ENCODE results near the gene SPP2.

SPP2 gene

GRCh38 chr2:234092344-234092743, 41.8 kb downstream of the SPP2 start:
- DNase-seq (ENCODE audit: low read depth) = no peak

- no peak for DNase-seq (ENCODE audit: low read depth)
Measured at GRCh38 chr2:234095301-234095700, 44.8 kb downstream of the SPP2 start.

- no peak for DNase-seq (ENCODE audit: low read depth)
Measured at GRCh38 chr2:234096164-234096563, 45.7 kb downstream of the SPP2 start.

- DNase-seq (ENCODE audit: low read depth) = no peak
Measured at GRCh38 chr2:234098681-234099080, 48.2 kb downstream of the SPP2 start.

- DNase-seq (ENCODE audit: low read depth) = no peak
Measured at GRCh38 chr2:234099266-234099665, 48.8 kb downstream of the SPP2 start.

GRCh38 chr2:234100686-234101085, 50.2 kb downstream of the SPP2 start:
- no peak for DNase-seq (ENCODE audit: low read depth)

GRCh38 chr2:234102112-234102511, 51.6 kb downstream of the SPP2 start:
- no peak for DNase-seq (ENCODE audit: low read depth)

- no peak for DNase-seq (ENCODE audit: low read depth)
Measured at GRCh38 chr2:234107861-234108260, 57.4 kb downstream of the SPP2 start.

- no peak for DNase-seq (ENCODE audit: low read depth)
Measured at GRCh38 chr2:234109321-234109720, 58.8 kb downstream of the SPP2 start.

GRCh38 chr2:234110219-234110618, 59.7 kb downstream of the SPP2 start:
- DNase-seq (ENCODE audit: low read depth) = no peak

- no peak for DNase-seq (ENCODE audit: low read depth)
Measured at GRCh38 chr2:234111523-234111922, 61.0 kb downstream of the SPP2 start.

- no peak for DNase-seq (ENCODE audit: low read depth)
Measured at GRCh38 chr2:234116010-234116409, 65.5 kb downstream of the SPP2 start.

GRCh38 chr2:234121999-234122398, 71.5 kb downstream of the SPP2 start:
- DNase-seq (ENCODE audit: low read depth) = no peak

- DNase-seq (ENCODE audit: low read depth) = no peak
Measured at GRCh38 chr2:234125451-234126145, 75.1 kb downstream of the SPP2 start.

- no peak for DNase-seq (ENCODE audit: low read depth)
Measured at GRCh38 chr2:234126146-234126470, 75.6 kb downstream of the SPP2 start.
